Measurements from ENCODE around the gene KRT2. TPM values are rescaled to one million over a fixed set of nuclear protein-coding genes. Genes with fewer than 3 reads are reported as not detected.
A peak's percentile ranks its signal among the peaks of the same experiment; 100 is the strongest.

Gene KRT2
- total RNA-seq, 1 donor from 2014 or later, result not detected

DNA sequence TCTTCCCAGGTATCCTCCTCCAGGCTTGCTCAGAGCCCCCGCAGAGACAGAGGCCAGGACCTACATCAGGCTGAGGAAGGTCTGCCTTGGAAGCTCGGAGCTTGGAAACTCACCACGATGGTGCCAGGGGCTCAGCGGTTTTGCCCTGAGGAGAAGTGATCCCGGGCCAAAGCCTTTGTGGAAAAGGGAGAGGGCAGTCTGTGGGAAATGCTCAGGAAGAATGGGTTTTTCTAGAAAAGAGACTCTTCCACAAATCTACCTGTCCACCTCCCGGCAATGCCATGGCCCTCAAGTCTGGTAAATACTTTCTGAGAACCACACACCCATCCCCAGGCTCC is 8.0 kb downstream of the KRT2 start:
- Mint-ChIP-seq H3K4me1 (ENCODE audit: unreplicated experiment) (peaks cover 5% of the 10 kb centered on the region), H3K4me3 (no peak overlapping the region), H3K27ac (no peak overlapping the region), H3K36me3 (no peaks in the 10 kb centered on the region), H3K27me3 (peaks cover 52% of the 10 kb centered on the region), H3K9me3 (no peaks in the 10 kb centered on the region)
- no peak for DNase-seq (ENCODE audit: extremely low spot score, unreplicated experiment)
- TF ChIP-seq, protein P1, sequence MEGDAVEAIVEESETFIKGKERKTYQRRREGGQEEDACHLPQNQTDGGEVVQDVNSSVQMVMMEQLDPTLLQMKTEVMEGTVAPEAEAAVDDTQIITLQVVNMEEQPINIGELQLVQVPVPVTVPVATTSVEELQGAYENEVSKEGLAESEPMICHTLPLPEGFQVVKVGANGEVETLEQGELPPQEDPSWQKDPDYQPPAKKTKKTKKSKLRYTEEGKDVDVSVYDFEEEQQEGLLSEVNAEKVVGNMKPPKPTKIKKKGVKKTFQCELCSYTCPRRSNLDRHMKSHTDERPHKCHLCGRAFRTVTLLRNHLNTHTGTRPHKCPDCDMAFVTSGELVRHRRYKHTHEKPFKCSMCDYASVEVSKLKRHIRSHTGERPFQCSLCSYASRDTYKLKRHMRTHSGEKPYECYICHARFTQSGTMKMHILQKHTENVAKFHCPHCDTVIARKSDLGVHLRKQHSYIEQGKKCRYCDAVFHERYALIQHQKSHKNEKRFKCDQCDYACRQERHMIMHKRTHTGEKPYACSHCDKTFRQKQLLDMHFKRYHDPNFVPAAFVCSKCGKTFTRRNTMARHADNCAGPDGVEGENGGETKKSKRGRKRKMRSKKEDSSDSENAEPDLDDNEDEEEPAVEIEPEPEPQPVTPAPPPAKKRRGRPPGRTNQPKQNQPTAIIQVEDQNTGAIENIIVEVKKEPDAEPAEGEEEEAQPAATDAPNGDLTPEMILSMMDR (conservative IDR thresholded peaks at IDR 0.05), result no peak

DNA sequence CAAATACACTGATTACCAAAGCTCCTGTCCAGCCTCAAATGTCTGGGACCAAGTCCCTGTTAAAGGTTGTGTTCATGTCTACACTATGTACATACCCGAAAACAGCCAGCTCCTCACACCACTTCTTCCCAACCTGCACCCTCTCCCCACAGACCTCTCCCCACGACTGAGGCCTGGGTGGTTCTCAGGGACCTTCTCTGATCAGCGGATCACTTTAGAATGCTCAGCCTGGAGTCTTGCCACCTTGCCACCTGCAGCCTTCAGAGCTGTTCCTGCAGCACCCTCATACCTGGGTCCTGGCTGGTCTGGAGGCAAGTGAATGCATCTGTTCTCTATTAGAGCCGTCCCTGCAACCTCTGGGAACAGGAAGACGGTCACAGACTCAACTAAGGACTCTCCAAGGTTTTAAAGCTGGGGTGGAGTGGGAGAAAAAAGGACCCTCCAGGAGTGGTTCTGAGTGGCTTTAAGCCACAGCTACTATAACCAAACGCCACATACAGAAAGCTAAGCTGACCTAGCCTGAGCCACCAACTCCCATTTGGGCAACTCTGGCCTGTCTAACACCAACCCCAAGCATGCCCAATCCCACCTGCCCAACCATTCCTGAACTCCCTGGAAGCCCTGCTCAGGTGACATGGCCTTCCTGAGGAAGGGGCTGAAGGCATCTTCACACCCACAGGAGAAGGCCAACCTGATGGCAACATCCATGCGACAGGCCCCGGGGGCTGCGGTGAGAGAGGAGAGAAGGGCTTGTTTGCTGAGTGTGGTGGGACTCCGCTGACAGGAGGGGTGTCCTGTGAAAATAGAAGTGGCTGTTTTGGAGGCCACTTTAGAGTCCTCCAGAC is 8.6 kb downstream of the KRT2 start:
- Mint-ChIP-seq H3K27ac (no peak overlapping the region), H3K36me3 (no peaks in the 10 kb centered on the region), H3K9me3 (no peaks in the 10 kb centered on the region), H3K27me3 (peaks cover 55% of the 10 kb centered on the region), H3K4me1 (ENCODE audit: unreplicated experiment) (peaks cover 5% of the 10 kb centered on the region), H3K4me3 (no peak overlapping the region)
- TF ChIP-seq, protein P1 (conservative IDR thresholded peaks at IDR 0.05), result no peak
- peak; percentile 50 for DNase-seq (ENCODE audit: extremely low spot score, unreplicated experiment)

DNA sequence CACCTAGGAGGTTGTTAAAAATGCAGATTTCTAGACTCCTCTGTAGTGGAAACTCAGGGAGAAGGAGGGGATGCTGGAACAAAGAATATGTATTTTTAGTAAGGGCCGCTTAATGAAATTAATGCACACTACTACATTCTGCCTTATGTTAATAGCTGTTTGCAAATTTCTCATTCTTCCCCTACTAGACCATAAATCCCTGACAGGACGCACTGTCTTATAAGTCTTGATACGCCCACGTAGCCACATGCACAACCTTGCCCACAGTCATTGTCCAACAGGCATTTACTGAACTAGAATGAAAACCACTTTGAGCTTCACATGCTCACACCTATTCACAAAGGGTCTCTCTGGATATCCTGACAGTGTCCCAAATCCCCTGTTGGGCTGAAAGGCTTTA is 10.5 kb downstream of the KRT2 start:
- no peak overlapping the region for H3K4me3 Mint-ChIP-seq
- H3K9me3 Mint-ChIP-seq, result no peaks in the 10 kb centered on the region
- peaks cover 8% of the 10 kb centered on the region for H3K4me1 Mint-ChIP-seq (ENCODE audit: unreplicated experiment)
- no peaks in the 10 kb centered on the region for H3K36me3 Mint-ChIP-seq
- TF ChIP-seq, protein P1 (conservative IDR thresholded peaks at IDR 0.05), result no peak
- no peak for DNase-seq (ENCODE audit: extremely low spot score, unreplicated experiment)
- H3K27ac Mint-ChIP-seq, result no peak overlapping the region
- peaks cover 53% of the 10 kb centered on the region for H3K27me3 Mint-ChIP-seq

DNA sequence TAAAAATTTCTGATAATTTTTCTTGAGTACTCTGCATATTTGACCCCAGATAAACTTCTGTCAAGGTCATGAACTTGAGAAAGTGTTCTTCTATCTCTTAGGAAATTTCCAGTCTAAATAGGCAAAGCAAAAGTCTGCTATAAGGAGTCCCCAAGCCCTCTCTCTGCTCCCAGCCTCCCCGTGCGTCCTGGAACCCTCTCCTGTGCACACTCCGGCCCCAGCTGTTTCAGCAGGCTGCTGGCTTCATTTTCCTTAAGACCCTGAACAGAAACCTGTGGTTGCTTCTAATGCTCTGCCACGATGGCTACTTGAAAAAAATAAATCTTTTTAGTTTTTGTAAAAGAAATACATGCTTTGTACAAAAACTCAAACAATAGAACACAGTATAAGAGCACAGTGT is 14.7 kb downstream of the KRT2 start:
- H3K4me3 Mint-ChIP-seq, result no peak overlapping the region
- H3K36me3 Mint-ChIP-seq, result no peaks in the 10 kb centered on the region
- DNase-seq (ENCODE audit: extremely low spot score, unreplicated experiment), result peak; percentile 16
- no peak overlapping the region for H3K27ac Mint-ChIP-seq
- no peaks in the 10 kb centered on the region for H3K9me3 Mint-ChIP-seq
- H3K4me1 Mint-ChIP-seq (ENCODE audit: unreplicated experiment), result peaks cover 3% of the 10 kb centered on the region
- TF ChIP-seq, protein P1 (conservative IDR thresholded peaks at IDR 0.05), result no peak
- H3K27me3 Mint-ChIP-seq, result peaks cover 38% of the 10 kb centered on the region

DNA sequence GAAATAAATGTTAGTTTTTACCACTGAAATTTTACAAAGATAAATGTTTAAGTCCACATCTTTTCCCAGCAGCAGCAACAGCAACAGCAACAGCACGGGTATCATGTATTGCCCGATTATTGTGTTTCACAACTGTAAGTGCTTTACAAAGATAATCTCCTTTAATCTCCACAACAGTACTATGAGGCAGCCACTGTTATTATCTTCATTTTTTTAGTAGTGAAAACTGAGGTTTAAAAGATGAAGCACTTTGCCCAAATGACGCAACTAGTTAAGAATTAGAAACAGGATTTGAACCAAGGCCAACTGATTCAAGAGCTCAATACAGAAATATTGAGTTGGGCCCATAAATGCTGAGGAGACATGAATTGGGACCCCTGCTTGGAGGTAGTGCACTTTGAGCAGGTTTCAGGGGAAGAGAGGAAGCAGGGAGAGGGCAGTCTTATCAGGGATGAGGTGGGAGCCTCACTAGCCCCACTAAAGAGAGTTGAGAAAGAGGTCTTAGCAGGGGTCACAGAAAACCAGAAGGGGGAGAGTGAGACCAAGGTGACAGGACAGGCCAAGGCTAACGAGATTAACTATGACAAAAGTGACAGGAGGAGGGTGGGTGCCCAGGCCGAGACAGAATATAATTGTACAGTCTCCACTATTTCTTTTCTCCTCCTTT is 15.3 kb downstream of the KRT2 start:
- TF ChIP-seq, protein P1 (conservative IDR thresholded peaks at IDR 0.05), result no peak
- H3K4me1 Mint-ChIP-seq (ENCODE audit: unreplicated experiment), result peaks cover 3% of the 10 kb centered on the region
- peaks cover 34% of the 10 kb centered on the region for H3K27me3 Mint-ChIP-seq
- H3K36me3 Mint-ChIP-seq, result no peaks in the 10 kb centered on the region
- H3K9me3 Mint-ChIP-seq, result no peaks in the 10 kb centered on the region
- H3K27ac Mint-ChIP-seq, result no peak overlapping the region
- H3K4me3 Mint-ChIP-seq, result no peak overlapping the region
- peak; percentile 27 for DNase-seq (ENCODE audit: extremely low spot score, unreplicated experiment)
